Mesothelial cell of epicardium (in vitro differentiated cells): ENCODE measurements around the gene COL8A1. TPM values are rescaled to one million over a fixed set of nuclear protein-coding genes. Genes with fewer than 3 reads are reported as not detected.

Source experiments
- DNase-seq, 2 experiments: peaks; one replicate each; pipeline ENCODE4 v3.0.0; 2021; ENCODE audit warnings: low spot score in 2 of 2; ENCODE audit not compliant: unreplicated experiment in 2 of 2
- H3K27ac Mint-ChIP-seq: 2 replicates; pipeline ENCODE4 v1.8.0; 2021; ENCODE audit warnings: mixed read lengths
- H3K27me3 Mint-ChIP-seq: 2 replicates; pipeline ENCODE4 v1.8.0; 2021; ENCODE audit warnings: low read depth, mixed read lengths
- H3K36me3 Mint-ChIP-seq: 2 replicates; pipeline ENCODE4 v1.8.0; 2021; ENCODE audit warnings: mixed read lengths
- H3K4me1 Mint-ChIP-seq: 2 replicates; pipeline ENCODE4 v1.8.0; 2021; ENCODE audit warnings: mixed read lengths
- H3K4me3 Mint-ChIP-seq: 2 replicates; pipeline ENCODE4 v1.8.0; 2021; ENCODE audit warnings: mild to moderate bottlenecking, moderate library complexity, mixed read lengths
- H3K9me3 Mint-ChIP-seq: 2 replicates; pipeline ENCODE4 v1.8.0; 2021; ENCODE audit warnings: mixed read lengths
- total RNA-seq: library from RNA; stranded (reverse); gene quantifications from 3 replicates; pipeline ENCODE4 v1.2.1, GENCODE V29; 2021
- TF ChIP-seq, protein P1 (sequence below): fragments of 200-600 bp; sonication (generic); IDR thresholded peaks from one replicate; pipeline ENCODE4 v1.5.0; 2021; ENCODE audit warnings: antibody characterized with exemption; ENCODE audit not compliant: unreplicated experiment

COL8A1 gene
- total RNA-seq, 1 donor from 2014 or later: 1.1 TPM

DNA sequence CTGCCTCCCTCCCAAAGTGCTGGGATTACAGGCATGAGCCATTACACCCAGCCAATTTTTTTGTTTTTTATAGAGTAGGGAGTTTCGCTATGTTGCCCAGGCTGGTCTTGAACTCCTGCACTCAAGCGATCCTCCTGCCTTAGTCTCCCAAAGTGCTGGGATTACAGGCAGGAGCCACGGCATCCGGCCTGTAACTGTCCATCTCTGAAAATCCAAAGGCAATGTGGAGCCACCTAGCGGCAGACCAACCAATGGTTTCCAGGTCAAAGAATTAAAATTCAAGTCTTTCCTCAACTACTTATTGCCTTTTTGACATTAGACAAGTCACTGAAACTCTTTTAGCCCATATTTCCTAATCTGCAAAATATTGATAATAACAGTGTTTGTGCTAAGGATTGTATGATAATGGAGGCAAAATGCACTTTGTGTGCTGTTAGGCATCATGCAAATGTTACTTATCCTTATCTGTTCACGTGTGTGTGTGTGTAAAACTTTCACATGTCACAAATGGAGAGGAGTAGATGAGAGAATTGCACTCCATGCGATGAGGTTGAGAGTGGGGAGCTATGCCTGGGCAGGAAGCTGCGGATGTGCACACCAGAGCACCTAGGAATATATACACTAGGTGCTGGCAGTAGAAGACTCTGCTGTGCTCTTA lies 48.7 kb downstream of the COL8A1 start:
- no peaks in the 10 kb centered on the region for H3K9me3 Mint-ChIP-seq
- H3K4me3 Mint-ChIP-seq: no peak overlapping the region
- no peak overlapping the region for H3K27ac Mint-ChIP-seq
- DNase-seq: peak in 1 of 2 experiments; percentile 70
- TF ChIP-seq, protein P1, sequence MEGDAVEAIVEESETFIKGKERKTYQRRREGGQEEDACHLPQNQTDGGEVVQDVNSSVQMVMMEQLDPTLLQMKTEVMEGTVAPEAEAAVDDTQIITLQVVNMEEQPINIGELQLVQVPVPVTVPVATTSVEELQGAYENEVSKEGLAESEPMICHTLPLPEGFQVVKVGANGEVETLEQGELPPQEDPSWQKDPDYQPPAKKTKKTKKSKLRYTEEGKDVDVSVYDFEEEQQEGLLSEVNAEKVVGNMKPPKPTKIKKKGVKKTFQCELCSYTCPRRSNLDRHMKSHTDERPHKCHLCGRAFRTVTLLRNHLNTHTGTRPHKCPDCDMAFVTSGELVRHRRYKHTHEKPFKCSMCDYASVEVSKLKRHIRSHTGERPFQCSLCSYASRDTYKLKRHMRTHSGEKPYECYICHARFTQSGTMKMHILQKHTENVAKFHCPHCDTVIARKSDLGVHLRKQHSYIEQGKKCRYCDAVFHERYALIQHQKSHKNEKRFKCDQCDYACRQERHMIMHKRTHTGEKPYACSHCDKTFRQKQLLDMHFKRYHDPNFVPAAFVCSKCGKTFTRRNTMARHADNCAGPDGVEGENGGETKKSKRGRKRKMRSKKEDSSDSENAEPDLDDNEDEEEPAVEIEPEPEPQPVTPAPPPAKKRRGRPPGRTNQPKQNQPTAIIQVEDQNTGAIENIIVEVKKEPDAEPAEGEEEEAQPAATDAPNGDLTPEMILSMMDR: peak; percentile 86
- H3K4me1 Mint-ChIP-seq: no peaks in the 10 kb centered on the region
- H3K27me3 Mint-ChIP-seq: peaks cover 3% of the 10 kb centered on the region
- no peaks in the 10 kb centered on the region for H3K36me3 Mint-ChIP-seq

- DNase-seq: no peak
- Mint-ChIP-seq H3K4me1 (no peaks in the 10 kb centered on the region), H3K9me3 (no peaks in the 10 kb centered on the region), H3K27me3 (peaks cover 3% of the 10 kb centered on the region), H3K36me3 (no peaks in the 10 kb centered on the region), H3K4me3 (no peak overlapping the region), H3K27ac (no peak overlapping the region)
- TF ChIP-seq, protein P1: no peak
These were observed 52.5 kb downstream of the COL8A1 start for GRCh38 chr3:99690761-99691369.

GRCh38 chr3:99693636-99694035 lies 55.2 kb downstream of the COL8A1 start:
- Mint-ChIP-seq H3K4me1 (no peaks in the 10 kb centered on the region), H3K27ac (no peak overlapping the region)

GRCh38 chr3:99696497-99696896 lies 58.1 kb downstream of the COL8A1 start:
- H3K27ac Mint-ChIP-seq: no peak overlapping the region
- no peak for DNase-seq
- no peaks in the 10 kb centered on the region for H3K9me3 Mint-ChIP-seq
- no peak overlapping the region for H3K4me3 Mint-ChIP-seq
- peaks cover 2% of the 10 kb centered on the region for H3K27me3 Mint-ChIP-seq
- TF ChIP-seq, protein P1: no peak
- H3K36me3 Mint-ChIP-seq: no peaks in the 10 kb centered on the region
- H3K4me1 Mint-ChIP-seq: peaks cover 8% of the 10 kb centered on the region

More at GRCh38 chr3:99693636-99694035, 55.2 kb downstream of the COL8A1 start:
- Mint-ChIP-seq H3K9me3 (no peaks in the 10 kb centered on the region), H3K27me3 (peaks cover 2% of the 10 kb centered on the region), H3K36me3 (no peaks in the 10 kb centered on the region), H3K4me3 (no peak overlapping the region)
- TF ChIP-seq, protein P1: no peak
- DNase-seq: no peak

GRCh38 chr3:99697250-99697649 lies 58.9 kb downstream of the COL8A1 start:
- DNase-seq: no peak
- Mint-ChIP-seq H3K36me3 (no peaks in the 10 kb centered on the region), H3K27ac (no peak overlapping the region), H3K27me3 (no peaks in the 10 kb centered on the region), H3K4me3 (no peak overlapping the region), H3K4me1 (peaks cover 9% of the 10 kb centered on the region), H3K9me3 (no peaks in the 10 kb centered on the region)
- TF ChIP-seq, protein P1: no peak
